ENCODE data around the gene TMEM39A. TPM values are rescaled to one million over a fixed set of nuclear protein-coding genes. Genes with fewer than 3 reads are reported as not detected.

The TMEM39A gene
- total and polyA plus RNA-seq, 2 donors: 10.8 to 19.6 TPM

DNA sequence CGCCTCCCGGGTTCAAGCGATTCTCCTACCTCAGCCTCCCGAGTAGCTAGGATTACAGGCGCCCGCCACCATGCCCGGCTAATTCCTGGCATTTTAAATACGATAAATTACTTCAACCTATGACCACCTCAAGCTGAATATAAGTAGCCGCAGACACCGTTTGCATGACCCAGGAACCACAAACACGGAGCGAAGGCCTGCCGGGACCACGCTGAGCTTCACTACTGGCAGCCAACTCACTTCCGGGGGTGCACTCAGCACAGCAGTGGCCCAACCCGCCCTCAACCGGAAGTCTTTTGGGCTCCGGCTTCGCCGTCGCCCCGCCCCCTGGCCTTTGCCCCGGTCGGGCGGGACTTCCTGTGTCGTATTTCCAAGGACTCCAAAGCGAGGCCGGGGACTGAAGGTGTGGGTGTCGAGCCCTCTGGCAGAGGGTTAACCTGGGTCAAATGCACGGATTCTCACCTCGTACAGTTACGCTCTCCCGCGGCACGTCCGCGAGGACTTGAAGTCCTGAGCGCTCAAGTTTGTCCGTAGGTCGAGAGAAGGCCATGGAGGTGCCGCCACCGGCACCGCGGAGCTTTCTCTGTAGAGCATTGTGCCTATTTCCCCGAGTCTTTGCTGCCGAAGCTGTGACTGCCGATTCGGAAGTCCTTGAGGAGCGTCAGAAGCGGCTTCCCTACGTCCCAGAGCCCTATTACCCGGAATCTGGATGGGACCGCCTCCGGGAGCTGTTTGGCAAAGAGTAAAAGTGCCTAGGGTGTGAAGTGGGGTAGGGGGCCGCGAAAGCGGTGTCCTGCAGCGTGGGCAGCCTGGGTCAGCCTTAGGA, 35.0 kb upstream of the TMEM39A start, which contains the start of gene TIMMDC1:
Gene TIMMDC1 (plus strand): TSS at position 362 of the 826 bp plus-strand sequence. CDS start 187 bp downstream, at position 549.
- Histone ChIP-seq H3K4me1 (ENCODE audit: control insufficient read depth in 2 of 2, insufficient read depth in 2 of 2, low read length in 2 of 2) (peaks cover 12 to 15% of the 10 kb centered on the region in 2 donors), H3K27ac (ENCODE audit: low read depth in 1 of 2, low read length in 1 of 2) (peak within 1 kb of the TSS; percentile 94 to 97), H3K27me3 (ENCODE audit: control insufficient read depth in 2 of 2, insufficient read depth in 1 of 2, low read length in 1 of 2) (no peaks in the 10 kb centered on the region), H3K4me3 (ENCODE audit: low read length in 2 of 2) (peak within 1 kb of the TSS; percentile 92 to 97), H3K9me3 (ENCODE audit: control insufficient read depth in 2 of 2, insufficient read depth in 1 of 2, low read length in 1 of 2) (no peaks in the 10 kb centered on the region), H3K36me3 (ENCODE audit: control insufficient read depth in 2 of 2, insufficient read depth in 2 of 2, low read length in 1 of 2) (peaks cover 0 to under 1% of the 10 kb centered on the region in 2 donors)
- WGBS: under 1% methylated on average over 58 of the region's 58 CpGs
- peak; percentile 89 to 99 (median 94) for DNase-seq (ENCODE audit: low read depth in 6 of 9, low spot score in 9 of 9)

DNA sequence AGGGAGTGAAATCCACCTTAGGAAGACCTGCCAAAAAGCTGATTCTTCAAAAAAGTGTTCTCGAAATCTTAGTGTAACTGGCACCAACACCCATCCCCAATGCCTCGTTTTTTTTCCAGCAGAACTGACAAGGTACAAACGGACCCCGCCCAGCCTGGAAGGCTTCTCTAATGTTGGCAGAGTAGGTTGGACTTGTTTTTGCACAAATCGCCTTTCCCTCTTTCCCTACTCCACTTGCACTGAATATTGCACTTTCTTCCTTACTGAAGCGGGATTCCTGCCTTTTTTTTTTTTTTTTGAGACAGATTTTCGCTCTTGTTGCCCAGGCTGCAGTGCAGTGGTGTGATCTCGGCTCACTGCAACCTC, 34.4 kb upstream of the TMEM39A start:
- H3K27ac ChIP-seq (ENCODE audit: low read depth in 1 of 2, low read length in 1 of 2): peak overlapping the region; percentile 94 to 97
- 11% methylated on average over 8 of the region's 8 CpGs for WGBS
- no peaks in the 10 kb centered on the region for H3K9me3 ChIP-seq (ENCODE audit: control insufficient read depth in 2 of 2, insufficient read depth in 1 of 2, low read length in 1 of 2)
- H3K27me3 ChIP-seq (ENCODE audit: control insufficient read depth in 2 of 2, insufficient read depth in 1 of 2, low read length in 1 of 2): no peaks in the 10 kb centered on the region
- peaks cover 0 to under 1% of the 10 kb centered on the region in 2 donors for H3K36me3 ChIP-seq (ENCODE audit: control insufficient read depth in 2 of 2, insufficient read depth in 2 of 2, low read length in 1 of 2)
- H3K4me3 ChIP-seq (ENCODE audit: low read length in 2 of 2): peak overlapping the region; percentile 92 to 97
- H3K4me1 ChIP-seq (ENCODE audit: control insufficient read depth in 2 of 2, insufficient read depth in 2 of 2, low read length in 2 of 2): peaks cover 12 to 15% of the 10 kb centered on the region in 2 donors
- peak in 4 of 9 donors; percentile 2 to 45 (median 10) for DNase-seq (ENCODE audit: low read depth in 6 of 9, low spot score in 9 of 9)

DNA sequence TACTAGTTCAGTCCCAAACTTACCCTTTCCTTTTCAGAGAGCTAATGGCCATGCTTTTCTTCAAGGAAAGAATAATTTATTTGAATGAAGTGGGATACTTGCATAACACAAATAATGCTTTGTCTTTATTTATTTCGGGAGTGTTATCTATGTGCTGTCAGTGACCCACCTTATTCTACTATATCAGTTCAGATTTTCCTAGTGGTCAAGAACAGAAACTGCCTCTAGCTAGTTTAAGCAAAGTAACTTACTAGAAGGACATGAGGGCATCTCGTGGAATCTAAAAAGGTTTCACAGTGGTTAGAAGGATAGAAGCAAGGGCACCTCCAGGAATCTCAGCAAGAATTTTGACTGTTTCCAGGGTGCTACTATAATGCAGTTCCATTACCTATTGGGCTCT, 31.2 kb upstream of the TMEM39A start:
- WGBS: 96% methylated on average over 2 of the region's 2 CpGs
- Histone ChIP-seq H3K4me3 (ENCODE audit: low read length in 2 of 2) (no peak overlapping the region), H3K27me3 (ENCODE audit: control insufficient read depth in 2 of 2, insufficient read depth in 1 of 2, low read length in 1 of 2) (no peaks in the 10 kb centered on the region), H3K27ac (ENCODE audit: low read depth in 1 of 2, low read length in 1 of 2) (no peak overlapping the region), H3K4me1 (ENCODE audit: control insufficient read depth in 2 of 2, insufficient read depth in 2 of 2, low read length in 2 of 2) (peaks cover 11 to 12% of the 10 kb centered on the region in 2 donors), H3K36me3 (ENCODE audit: control insufficient read depth in 2 of 2, insufficient read depth in 2 of 2, low read length in 1 of 2) (peaks cover 3 to 13% of the 10 kb centered on the region in 2 donors), H3K9me3 (ENCODE audit: control insufficient read depth in 2 of 2, insufficient read depth in 1 of 2, low read length in 1 of 2) (no peaks in the 10 kb centered on the region)
- no peak for DNase-seq (ENCODE audit: low read depth in 6 of 9, low spot score in 9 of 9)

DNA sequence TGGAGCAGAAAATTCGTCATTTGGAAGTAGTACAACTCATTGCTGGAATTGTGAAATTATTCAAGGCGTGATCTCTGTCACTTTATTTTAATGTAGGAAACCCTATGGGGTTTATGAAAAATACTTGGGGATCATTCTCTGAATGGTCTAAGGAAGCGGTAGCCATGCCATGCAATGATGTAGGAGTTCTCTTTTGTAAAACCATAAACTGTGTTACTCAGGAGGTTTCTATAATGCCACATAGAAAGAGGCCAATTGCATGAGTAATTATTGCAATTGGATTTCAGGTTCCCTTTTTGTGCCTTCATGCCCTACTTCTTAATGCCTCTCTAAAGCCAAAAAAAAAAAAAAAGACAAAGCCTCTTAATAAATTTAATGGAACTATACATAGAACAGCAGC, 29.4 kb upstream of the TMEM39A start:
- Histone ChIP-seq H3K27ac (ENCODE audit: low read depth in 1 of 2, low read length in 1 of 2) (no peak overlapping the region), H3K36me3 (ENCODE audit: control insufficient read depth in 2 of 2, insufficient read depth in 2 of 2, low read length in 1 of 2) (peaks cover 14 to 24% of the 10 kb centered on the region in 2 donors), H3K9me3 (ENCODE audit: control insufficient read depth in 2 of 2, insufficient read depth in 1 of 2, low read length in 1 of 2) (no peaks in the 10 kb centered on the region), H3K4me3 (ENCODE audit: low read length in 2 of 2) (no peak overlapping the region), H3K4me1 (ENCODE audit: control insufficient read depth in 2 of 2, insufficient read depth in 2 of 2, low read length in 2 of 2) (peaks cover 2 to 3% of the 10 kb centered on the region in 2 donors), H3K27me3 (ENCODE audit: control insufficient read depth in 2 of 2, insufficient read depth in 1 of 2, low read length in 1 of 2) (no peaks in the 10 kb centered on the region)
- no peak for DNase-seq (ENCODE audit: low read depth in 6 of 9, low spot score in 9 of 9)
- WGBS: 96% methylated on average over 3 of the region's 3 CpGs

DNA sequence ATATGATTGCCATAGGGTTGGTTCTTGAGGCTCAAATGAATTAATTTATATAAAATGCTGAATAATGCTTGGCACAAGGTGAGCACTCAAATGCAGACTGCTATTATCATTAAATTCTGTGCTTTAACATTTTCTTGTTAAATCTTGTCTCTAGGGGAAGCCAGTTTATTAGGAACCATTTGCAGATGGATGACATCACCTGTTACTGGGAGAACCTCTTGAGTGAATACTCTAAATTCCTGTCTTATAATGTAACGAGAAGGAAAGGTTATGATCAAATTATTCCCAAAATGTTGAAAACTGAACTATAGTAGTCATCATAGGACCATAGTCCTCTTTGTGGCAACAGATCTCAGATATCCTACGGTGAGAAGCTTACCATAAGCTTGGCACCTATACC, 28.7 kb upstream of the TMEM39A start:
- H3K27ac ChIP-seq (ENCODE audit: low read depth in 1 of 2, low read length in 1 of 2): no peak overlapping the region
- no peaks in the 10 kb centered on the region for H3K9me3 ChIP-seq (ENCODE audit: control insufficient read depth in 2 of 2, insufficient read depth in 1 of 2, low read length in 1 of 2)
- 98% methylated on average over 2 of the region's 2 CpGs for WGBS
- peaks cover 14 to 27% of the 10 kb centered on the region in 2 donors for H3K36me3 ChIP-seq (ENCODE audit: control insufficient read depth in 2 of 2, insufficient read depth in 2 of 2, low read length in 1 of 2)
- no peaks in the 10 kb centered on the region for H3K27me3 ChIP-seq (ENCODE audit: control insufficient read depth in 2 of 2, insufficient read depth in 1 of 2, low read length in 1 of 2)
- H3K4me3 ChIP-seq (ENCODE audit: low read length in 2 of 2): no peak overlapping the region
- H3K4me1 ChIP-seq (ENCODE audit: control insufficient read depth in 2 of 2, insufficient read depth in 2 of 2, low read length in 2 of 2): no peaks in the 10 kb centered on the region
- DNase-seq (ENCODE audit: low read depth in 6 of 9, low spot score in 9 of 9): no peak

DNA sequence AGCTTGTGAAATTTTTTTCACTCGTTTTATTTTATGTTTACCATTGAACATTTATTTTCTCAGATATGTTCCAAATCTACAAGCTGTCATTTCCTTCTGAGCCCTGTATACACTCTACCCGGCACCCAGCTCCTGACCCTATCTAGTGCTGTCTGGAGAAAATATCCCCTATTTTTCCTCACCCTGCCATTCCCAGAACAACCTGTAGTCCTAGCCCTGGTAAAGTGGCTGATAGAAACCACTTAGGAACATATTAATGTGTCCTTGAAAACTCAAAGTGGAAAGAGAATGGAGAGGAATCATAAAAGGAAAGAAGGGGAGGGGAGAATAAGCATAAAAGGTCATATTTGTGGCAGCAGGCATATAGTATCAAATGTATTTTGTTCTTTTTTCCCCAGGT, 26.7 kb upstream of the TMEM39A start:
- H3K36me3 ChIP-seq (ENCODE audit: control insufficient read depth in 2 of 2, insufficient read depth in 2 of 2, low read length in 1 of 2): peaks cover 28 to 47% of the 10 kb centered on the region in 2 donors
- H3K4me3 ChIP-seq (ENCODE audit: low read length in 2 of 2): no peak overlapping the region
- no peaks in the 10 kb centered on the region for H3K4me1 ChIP-seq (ENCODE audit: control insufficient read depth in 2 of 2, insufficient read depth in 2 of 2, low read length in 2 of 2)
- H3K27ac ChIP-seq (ENCODE audit: low read depth in 1 of 2, low read length in 1 of 2): no peak overlapping the region
- no peaks in the 10 kb centered on the region for H3K9me3 ChIP-seq (ENCODE audit: control insufficient read depth in 2 of 2, insufficient read depth in 1 of 2, low read length in 1 of 2)
- no peaks in the 10 kb centered on the region for H3K27me3 ChIP-seq (ENCODE audit: control insufficient read depth in 2 of 2, insufficient read depth in 1 of 2, low read length in 1 of 2)
- DNase-seq (ENCODE audit: low read depth in 6 of 9, low spot score in 9 of 9): no peak
- WGBS: over 99% methylated on average over 2 of the region's 2 CpGs

DNA sequence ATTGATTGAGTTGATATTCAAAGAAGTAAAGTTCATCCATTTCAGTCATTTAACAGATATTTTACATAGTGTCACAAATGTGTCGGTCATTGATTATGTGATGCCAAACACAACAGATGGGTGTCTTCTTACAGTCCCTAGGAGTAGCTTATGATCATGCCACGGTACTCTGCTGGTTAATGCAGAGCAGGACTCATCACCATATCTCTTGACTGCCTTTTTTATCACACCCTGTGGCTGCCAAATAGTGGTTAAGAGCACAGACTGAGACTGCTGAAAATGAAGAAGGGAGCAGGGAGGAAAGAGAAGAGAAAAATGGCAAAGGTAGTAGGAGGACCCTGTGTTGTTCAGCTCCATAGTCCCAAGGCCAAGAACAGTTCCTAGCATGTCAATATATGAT, 22.1 kb upstream of the TMEM39A start:
- peaks cover 31 to 51% of the 10 kb centered on the region in 2 donors for H3K36me3 ChIP-seq (ENCODE audit: control insufficient read depth in 2 of 2, insufficient read depth in 2 of 2, low read length in 1 of 2)
- WGBS: 95% methylated on average over 2 of the region's 2 CpGs
- DNase-seq (ENCODE audit: low read depth in 6 of 9, low spot score in 9 of 9): no peak

DNA sequence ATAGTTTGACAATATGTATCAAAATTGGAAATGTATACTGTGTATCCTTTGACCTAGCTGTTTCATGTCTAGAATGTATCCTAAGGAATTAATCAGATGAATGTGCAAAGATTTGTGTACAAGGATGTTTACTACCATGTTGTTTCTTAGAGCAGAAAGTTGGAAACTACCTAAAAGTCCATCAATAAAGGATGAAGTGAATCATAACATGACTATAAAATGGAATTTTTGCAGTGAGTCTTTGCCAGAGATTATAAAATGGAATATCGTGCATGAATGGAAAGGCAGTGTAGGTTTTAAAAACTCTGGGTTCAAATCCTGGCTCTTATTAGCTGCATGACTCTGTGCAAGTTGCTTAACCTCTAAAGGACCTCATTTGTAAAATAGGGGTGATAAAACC, 19.7 kb upstream of the TMEM39A start:
- Histone ChIP-seq H3K4me3 (ENCODE audit: low read length in 2 of 2) (no peak overlapping the region), H3K4me1 (ENCODE audit: control insufficient read depth in 2 of 2, insufficient read depth in 2 of 2, low read length in 2 of 2) (no peaks in the 10 kb centered on the region), H3K9me3 (ENCODE audit: control insufficient read depth in 2 of 2, insufficient read depth in 1 of 2, low read length in 1 of 2) (no peaks in the 10 kb centered on the region), H3K27me3 (ENCODE audit: control insufficient read depth in 2 of 2, insufficient read depth in 1 of 2, low read length in 1 of 2) (no peaks in the 10 kb centered on the region), H3K36me3 (ENCODE audit: control insufficient read depth in 2 of 2, insufficient read depth in 2 of 2, low read length in 1 of 2) (peaks cover 17 to 45% of the 10 kb centered on the region in 2 donors), H3K27ac (ENCODE audit: low read depth in 1 of 2, low read length in 1 of 2) (no peak overlapping the region)
- DNase-seq (ENCODE audit: low read depth in 6 of 9, low spot score in 9 of 9): no peak
- WGBS: 94% methylated on average over 1 of the region's 1 CpG

More for the DNA sequence above, 22.1 kb upstream of the TMEM39A start:
- no peaks in the 10 kb centered on the region for H3K9me3 ChIP-seq (ENCODE audit: control insufficient read depth in 2 of 2, insufficient read depth in 1 of 2, low read length in 1 of 2)
- H3K4me1 ChIP-seq (ENCODE audit: control insufficient read depth in 2 of 2, insufficient read depth in 2 of 2, low read length in 2 of 2): no peaks in the 10 kb centered on the region
- H3K27ac ChIP-seq (ENCODE audit: low read depth in 1 of 2, low read length in 1 of 2): no peak overlapping the region
- no peaks in the 10 kb centered on the region for H3K27me3 ChIP-seq (ENCODE audit: control insufficient read depth in 2 of 2, insufficient read depth in 1 of 2, low read length in 1 of 2)
- no peak overlapping the region for H3K4me3 ChIP-seq (ENCODE audit: low read length in 2 of 2)

DNA sequence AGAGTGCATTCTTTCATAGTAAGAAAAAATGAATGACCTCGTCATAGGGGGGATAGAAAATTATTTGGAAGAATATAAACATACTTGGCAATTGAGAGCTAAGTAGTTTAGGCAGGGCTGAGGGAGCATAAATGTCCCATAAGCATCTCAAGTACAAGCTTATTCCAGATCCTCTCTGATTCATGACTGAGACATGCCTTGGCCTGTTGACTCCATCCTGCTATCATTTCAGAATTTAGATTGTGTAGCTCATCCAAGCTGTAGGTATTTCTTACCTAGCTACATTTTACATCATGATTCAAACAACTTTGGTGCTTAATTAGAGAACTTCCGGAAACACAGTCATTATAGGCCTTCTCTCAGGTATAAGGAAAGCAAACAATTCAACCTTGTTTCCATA, 17.7 kb upstream of the TMEM39A start:
- Histone ChIP-seq H3K9me3 (ENCODE audit: control insufficient read depth in 2 of 2, insufficient read depth in 1 of 2, low read length in 1 of 2) (no peaks in the 10 kb centered on the region), H3K27ac (ENCODE audit: low read depth in 1 of 2, low read length in 1 of 2) (no peak overlapping the region), H3K27me3 (ENCODE audit: control insufficient read depth in 2 of 2, insufficient read depth in 1 of 2, low read length in 1 of 2) (no peaks in the 10 kb centered on the region), H3K4me3 (ENCODE audit: low read length in 2 of 2) (no peak overlapping the region), H3K36me3 (ENCODE audit: control insufficient read depth in 2 of 2, insufficient read depth in 2 of 2, low read length in 1 of 2) (peaks cover 22 to 45% of the 10 kb centered on the region in 2 donors), H3K4me1 (ENCODE audit: control insufficient read depth in 2 of 2, insufficient read depth in 2 of 2, low read length in 2 of 2) (no peaks in the 10 kb centered on the region)
- DNase-seq (ENCODE audit: low read depth in 6 of 9, low spot score in 9 of 9): no peak
- WGBS: 95% methylated on average over 2 of the region's 2 CpGs

All from thymus (tissue), 11 donors.